AG09319 (cell line): ENCODE results near the gene CACNA2D3.

ENCODE experiments used
- DNase-seq: peaks from one replicate; pipeline ENCODE4 v3.0.0-alpha.2; 2010; ENCODE audit warnings: low read depth; ENCODE audit errors: extremely low read depth
- CTCF ChIP-seq: IDR thresholded peaks from 2 replicates; pipeline ENCODE4 v1.5.1; 2011; ENCODE audit warnings: low read depth, mild to moderate bottlenecking, inconsistent platforms, low read length, moderate library complexity

CACNA2D3 gene

GRCh38 chr3:54424292-54424691, 301.9 kb downstream of the CACNA2D3 start:
- no peak for DNase-seq
- TF ChIP-seq CTCF = no peak

- TF ChIP-seq CTCF = no peak
- DNase-seq = no peak
Observed at GRCh38 chr3:54426381-54426780, 304.0 kb downstream of the CACNA2D3 start.

- no peak for DNase-seq
- TF ChIP-seq CTCF = no peak
Observed at GRCh38 chr3:54427501-54427900, 305.1 kb downstream of the CACNA2D3 start.

- peak; percentile 84 for TF ChIP-seq CTCF
- peak; percentile 95 for DNase-seq
Observed at GRCh38 chr3:54427941-54428871, 305.9 kb downstream of the CACNA2D3 start.

GRCh38 chr3:54432975-54433374, 310.6 kb downstream of the CACNA2D3 start:
- TF ChIP-seq CTCF = no peak
- DNase-seq = no peak

- TF ChIP-seq CTCF = no peak
- no peak for DNase-seq
Observed at GRCh38 chr3:54433846-54434245, 311.5 kb downstream of the CACNA2D3 start.

GRCh38 chr3:54434756-54435155, 312.4 kb downstream of the CACNA2D3 start:
- no peak for DNase-seq
- TF ChIP-seq CTCF = no peak
